Measurements from ENCODE around the gene CES2. TPM values are rescaled to one million over a fixed set of nuclear protein-coding genes. Genes with fewer than 3 reads are reported as not detected.

CES2 gene
- total RNA-seq, 4 donors from 2014 or later = 113 to 4,512 (median 3,000) TPM

DNA sequence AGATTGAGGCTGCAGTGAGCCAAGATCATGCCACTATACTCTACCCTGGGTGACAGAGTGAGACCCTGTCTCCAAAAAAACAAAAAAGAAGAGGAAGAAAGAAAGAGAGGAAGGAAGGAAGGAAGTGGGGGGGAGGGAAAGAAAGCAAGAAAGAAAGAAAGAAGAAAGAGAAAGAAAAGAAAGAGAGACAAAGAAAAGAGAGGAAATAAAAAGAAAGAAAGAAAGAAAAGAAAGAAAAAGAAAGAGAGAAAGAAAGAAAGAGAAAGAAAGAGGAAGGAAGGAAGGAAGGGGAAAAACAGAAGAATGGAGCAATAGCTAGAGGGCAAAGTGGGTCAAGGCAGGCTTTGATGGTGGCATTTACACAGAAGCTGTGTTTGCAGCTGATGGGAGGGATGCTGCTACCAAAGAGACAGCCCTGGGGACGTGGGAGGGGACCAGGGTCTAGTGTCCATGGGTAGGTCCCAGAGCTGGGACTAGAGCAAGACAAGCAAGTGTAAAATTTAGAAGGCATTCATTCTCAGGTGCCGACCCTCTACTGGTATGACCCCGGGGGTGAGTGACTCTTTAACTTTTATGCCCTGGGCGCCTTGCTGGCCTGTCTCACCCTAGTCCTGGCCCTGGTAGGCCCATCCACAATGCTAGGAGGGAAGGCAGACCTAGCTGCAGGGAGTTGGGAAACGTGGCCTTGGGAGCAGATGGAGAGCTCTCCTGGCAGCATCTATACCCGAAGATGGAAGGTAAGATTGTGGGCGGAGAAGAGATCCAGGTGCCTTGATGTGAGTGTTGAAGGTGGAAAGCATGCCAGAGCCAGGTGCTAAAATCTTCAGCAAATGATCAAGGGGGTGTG lies 23.8 kb downstream of the CES2 start:
- H3K4me3 ChIP-seq = no peak overlapping the region
- peak in 1 of 3 donors; percentile 25 for DNase-seq
- H3K27me3 ChIP-seq = no peaks in the 10 kb centered on the region
- H3K9me3 ChIP-seq = no peaks in the 10 kb centered on the region
- H3K4me1 ChIP-seq = peaks cover 0 to 39% (median 3%) of the 10 kb centered on the region in 4 donors
- H3K27ac ChIP-seq = no peak overlapping the region
- H3K36me3 ChIP-seq = no peaks in the 10 kb centered on the region
- TF ChIP-seq, protein P1, sequence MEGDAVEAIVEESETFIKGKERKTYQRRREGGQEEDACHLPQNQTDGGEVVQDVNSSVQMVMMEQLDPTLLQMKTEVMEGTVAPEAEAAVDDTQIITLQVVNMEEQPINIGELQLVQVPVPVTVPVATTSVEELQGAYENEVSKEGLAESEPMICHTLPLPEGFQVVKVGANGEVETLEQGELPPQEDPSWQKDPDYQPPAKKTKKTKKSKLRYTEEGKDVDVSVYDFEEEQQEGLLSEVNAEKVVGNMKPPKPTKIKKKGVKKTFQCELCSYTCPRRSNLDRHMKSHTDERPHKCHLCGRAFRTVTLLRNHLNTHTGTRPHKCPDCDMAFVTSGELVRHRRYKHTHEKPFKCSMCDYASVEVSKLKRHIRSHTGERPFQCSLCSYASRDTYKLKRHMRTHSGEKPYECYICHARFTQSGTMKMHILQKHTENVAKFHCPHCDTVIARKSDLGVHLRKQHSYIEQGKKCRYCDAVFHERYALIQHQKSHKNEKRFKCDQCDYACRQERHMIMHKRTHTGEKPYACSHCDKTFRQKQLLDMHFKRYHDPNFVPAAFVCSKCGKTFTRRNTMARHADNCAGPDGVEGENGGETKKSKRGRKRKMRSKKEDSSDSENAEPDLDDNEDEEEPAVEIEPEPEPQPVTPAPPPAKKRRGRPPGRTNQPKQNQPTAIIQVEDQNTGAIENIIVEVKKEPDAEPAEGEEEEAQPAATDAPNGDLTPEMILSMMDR (IDR thresholded peaks at IDR 0.05) = no peak
- TF ChIP-seq POLR2A (IDR thresholded peaks at IDR 0.05) = no peak

DNA sequence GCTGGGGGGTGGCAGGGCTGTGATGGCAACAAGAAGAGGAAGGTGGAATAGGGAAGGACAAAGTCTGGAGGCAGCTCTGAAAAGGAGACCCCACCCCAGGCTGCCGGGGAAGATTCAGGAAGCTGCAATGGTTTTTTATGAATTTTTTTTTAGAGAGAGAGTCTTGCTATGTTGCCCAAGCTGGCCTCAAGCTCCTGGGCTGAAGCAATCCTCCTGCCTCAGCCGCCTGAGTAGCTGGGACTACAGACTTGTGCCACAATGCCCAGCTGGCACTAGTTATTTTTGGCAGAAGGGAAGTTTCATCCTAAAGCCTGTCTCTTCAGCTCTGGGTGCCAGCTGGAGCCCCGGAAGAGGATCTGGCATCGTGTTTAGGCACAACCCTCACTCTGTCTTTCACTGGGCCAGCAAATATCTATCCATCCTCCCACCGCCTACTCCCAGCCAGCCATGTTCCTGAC lies 24.4 kb downstream of the CES2 start:
- Histone ChIP-seq H3K27me3 (no peaks in the 10 kb centered on the region), H3K4me1 (peaks cover 0 to 39% (median 2%) of the 10 kb centered on the region in 4 donors), H3K4me3 (no peak overlapping the region), H3K9me3 (no peaks in the 10 kb centered on the region), H3K36me3 (peaks cover 0 to 5% (median 0%) of the 10 kb centered on the region in 3 donors), H3K27ac (no peak overlapping the region)
- TF ChIP-seq POLR2A (IDR thresholded peaks at IDR 0.05) = no peak
- TF ChIP-seq, protein P1 (IDR thresholded peaks at IDR 0.05) = no peak
- DNase-seq = no peak

DNA sequence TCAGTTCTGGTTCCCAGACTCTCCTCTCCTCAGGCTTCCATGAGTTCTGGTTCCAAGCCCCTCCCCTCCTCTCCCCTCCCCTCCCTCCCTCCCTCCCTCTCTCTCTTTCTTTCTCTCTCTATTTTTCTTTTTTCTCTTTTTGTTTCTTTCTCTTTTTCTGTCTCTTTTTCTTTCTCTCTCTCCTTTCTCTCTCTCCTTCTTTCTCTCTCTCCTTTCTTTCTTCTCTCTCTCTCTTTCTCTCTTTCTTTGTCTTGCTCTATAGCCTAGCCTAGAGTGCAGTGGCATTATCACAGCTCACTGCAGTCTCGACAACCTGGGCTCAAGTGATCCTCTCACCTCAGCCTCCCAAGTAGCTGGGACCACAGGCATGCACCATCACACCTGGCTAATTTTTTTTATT lies 25.0 kb downstream of the CES2 start:
- TF ChIP-seq, protein P1 (IDR thresholded peaks at IDR 0.05) = no peak
- TF ChIP-seq POLR2A (IDR thresholded peaks at IDR 0.05) = no peak
- Histone ChIP-seq H3K4me1 (peaks cover 0 to 35% (median 1%) of the 10 kb centered on the region in 4 donors), H3K27ac (no peak overlapping the region), H3K27me3 (no peaks in the 10 kb centered on the region), H3K4me3 (no peak overlapping the region), H3K36me3 (peaks cover 0 to 9% (median 0%) of the 10 kb centered on the region in 3 donors), H3K9me3 (no peaks in the 10 kb centered on the region)
- no peak for DNase-seq

DNA sequence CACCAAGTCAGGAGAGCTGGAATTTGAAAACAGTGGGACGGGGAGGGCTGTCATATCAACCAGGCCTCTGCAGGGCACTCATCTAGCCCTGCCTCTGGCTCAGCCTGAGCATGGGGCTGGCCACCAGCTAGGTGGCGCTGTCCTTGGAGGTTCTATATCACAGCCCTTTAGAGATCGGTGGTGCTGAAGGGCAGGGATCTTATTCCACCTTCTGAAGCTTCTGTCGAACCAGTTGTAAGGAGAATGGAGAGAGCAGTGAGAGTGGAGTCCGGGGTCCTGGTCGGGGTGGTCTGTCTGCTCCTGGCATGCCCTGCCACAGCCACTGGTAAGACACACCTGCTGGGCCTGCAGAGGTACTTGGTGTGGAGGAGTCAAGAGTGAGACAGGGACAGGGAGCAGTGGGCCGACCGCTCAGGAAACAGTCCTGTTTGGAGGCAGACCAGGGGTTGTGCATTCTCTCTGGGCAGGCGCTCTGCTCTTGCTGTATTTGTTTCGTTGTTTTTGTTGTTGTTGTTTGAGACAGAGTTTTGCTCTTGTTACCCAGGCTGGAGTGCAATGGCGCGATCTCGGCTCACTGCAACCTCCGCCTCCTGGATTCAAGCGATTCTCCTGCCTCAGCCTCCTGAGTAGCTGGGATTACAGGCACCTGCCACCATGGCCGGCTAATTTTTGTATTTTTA lies 25.9 kb downstream of the CES2 start, which contains the start of gene CES3:
Gene CES3, plus strand, starts transcription at position 202 of the 680 bp plus-strand sequence. Its CDS starts 42 bp downstream, at position 244.
- peak within 1 kb of the TSS in 3 of 4 donors; percentile 3 to 60 (median 39) for H3K4me3 ChIP-seq
- H3K4me1 ChIP-seq = peaks cover 0 to 29% (median 1%) of the 10 kb centered on the region in 4 donors
- DNase-seq = peak; percentile 51 to 91 (median 89)
- TF ChIP-seq, protein P1 (IDR thresholded peaks at IDR 0.05) = peak; percentile 30 to 92 (median 78)
- TF ChIP-seq POLR2A (IDR thresholded peaks at IDR 0.05) = peak; percentile 28 to 33
- no peaks in the 10 kb centered on the region for H3K27me3 ChIP-seq
- H3K36me3 ChIP-seq = peaks cover 0 to 9% (median 0%) of the 10 kb centered on the region in 3 donors
- H3K9me3 ChIP-seq = no peaks in the 10 kb centered on the region
- peak within 1 kb of the TSS in 3 of 4 donors; percentile 23 to 87 (median 26) for H3K27ac ChIP-seq

DNA sequence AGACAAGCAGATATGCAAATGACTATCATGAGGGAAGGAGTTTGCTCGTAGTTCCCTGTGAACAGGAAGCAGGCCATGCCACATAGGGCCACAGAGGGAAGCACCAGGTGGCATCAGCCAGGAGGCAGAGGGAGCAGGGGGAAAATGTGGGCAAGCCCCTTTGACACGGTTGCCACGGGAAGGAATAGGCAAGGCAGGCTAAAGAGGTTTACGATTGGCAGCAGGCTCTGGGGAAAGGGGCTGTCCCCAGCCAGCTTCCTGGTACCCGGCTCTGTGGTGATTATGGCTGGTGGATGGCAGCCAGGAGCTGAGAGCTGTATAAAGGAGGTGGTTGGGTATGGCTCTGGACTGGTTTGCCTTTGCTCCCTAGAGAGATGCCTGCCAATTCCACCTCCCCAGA lies 26.6 kb downstream of the CES2 start:
- Histone ChIP-seq H3K36me3 (peaks cover 0 to 9% (median 0%) of the 10 kb centered on the region in 3 donors), H3K4me3 (peak overlapping the region in 2 of 4 donors; percentile 39 to 60), H3K9me3 (no peaks in the 10 kb centered on the region), H3K27me3 (no peaks in the 10 kb centered on the region), H3K27ac (peak overlapping the region in 3 of 4 donors; percentile 23 to 87 (median 26)), H3K4me1 (peaks cover 0 to 22% (median 1%) of the 10 kb centered on the region in 4 donors)
- TF ChIP-seq, protein P1 (IDR thresholded peaks at IDR 0.05) = no peak
- TF ChIP-seq POLR2A (IDR thresholded peaks at IDR 0.05) = no peak
- peak in 2 of 3 donors; percentile 82 to 83 for DNase-seq

Measured in Peyer's patch (tissue), 4 donors.